NT2/D1 (cell line): ENCODE data around the gene FAM241A.

Experiments used
- SUZ12 ChIP-seq: IDR thresholded peaks from 2 replicates; pipeline ENCODE4 v1.6.1; 2011; ENCODE audit not compliant: insufficient read length, insufficient read depth; ENCODE audit errors: extremely low read depth
- YY1 ChIP-seq: IDR thresholded peaks from 2 replicates; pipeline ENCODE4 v1.6.1; 2011; ENCODE audit not compliant: insufficient read length, insufficient read depth
- ZNF274 ChIP-seq: IDR thresholded peaks from 2 replicates; pipeline ENCODE4 v1.6.1; 2011; ENCODE audit warnings: mild to moderate bottlenecking, low read depth, low read length

- TF ChIP-seq ZNF274 (no peak), YY1 (no peak), SUZ12 (no peak)
These were observed 25.2 kb upstream of the FAM241A start for GRCh38 chr4:112120021-112120420.
